A549 (cell line): ENCODE measurements around the gene ZNF831. TPM values are rescaled to one million over a fixed set of nuclear protein-coding genes. Genes with fewer than 3 reads are reported as not detected.

Experiments
- ATAC-seq, 2 experiments: fragments of 200-7000 bp in 1 of 2; fragments of >200 bp in 1 of 2; cut with Nextera tagmentation in 1 of 2; cut with Tn5 transposase in 1 of 2; 3 replicates each; pipeline versions ENCODE4 v1.8.0 to v1.9.1; 2018 to 2020; ENCODE audit warnings: mild to moderate bottlenecking in 1 of 2, moderate library complexity in 1 of 2
- CTCF ChIA-PET: fragments of 300-600 bp; sonication (Branson Sonifier 250); formaldehyde crosslinking; extraction: SDS; loops from one replicate; lab custom pipeline; 2021; ENCODE audit warnings: antibody characterized with exemption, inconsistent platforms; lab: Yijun Ruan, JAX
- POLR2A ChIA-PET: fragments of 350-600 bp; formaldehyde crosslinking; extraction: SDS; loops from one replicate; lab custom pipeline; 2021; ENCODE audit warnings: antibody characterized with exemption, inconsistent platforms; lab: Yijun Ruan, JAX
- DNase-seq, 2 experiments: peaks; one replicate each; pipeline versions ENCODE4 v3.0.0 to v3.0.0-alpha.2; 2011 to 2016; ENCODE audit warnings: low read depth in 1 of 2, low spot score in 1 of 2
- FAIRE-seq: peaks from 2 replicates; lab custom pipeline; 2011; peaks lifted over from hg19 to GRCh38; lab: Jason Lieb, UNC
- H3K27ac ChIP-seq, 2 experiments: fragments of >200 bp; sonication (Bioruptor Twin); formaldehyde crosslinking; 3 replicates each; pipeline ENCODE4 v1.5.1; 2016 to 2017
- H3K4me1 ChIP-seq: fragments of >200 bp; sonication (Bioruptor Twin); formaldehyde crosslinking; 3 replicates; pipeline ENCODE4 v1.6.1; 2016
- H3K4me2 ChIP-seq: fragments of >200 bp; sonication (Bioruptor Twin); formaldehyde crosslinking; 3 replicates; pipeline ENCODE4 v1.6.1; 2016
- H3K4me3 ChIP-seq: fragments of >200 bp; sonication (Bioruptor Twin); formaldehyde crosslinking; 3 replicates; pipeline ENCODE4 v1.5.1; 2016
- H3K9me3 ChIP-seq: fragments of >200 bp; sonication (Bioruptor Twin); formaldehyde crosslinking; 3 replicates; pipeline ENCODE4 v1.6.1; 2016
- CBX2 ChIP-seq: fragments of 200-600 bp; sonication (generic); IDR thresholded peaks from 2 replicates; pipeline ENCODE4 v1.6.1; 2016; ENCODE audit warnings: low read depth, mild to moderate bottlenecking, borderline replicate concordance
- CBX8 ChIP-seq: fragments of 200-600 bp; sonication (generic); IDR thresholded peaks from 2 replicates; pipeline ENCODE4 v1.6.1; 2016
- CEBPB ChIP-seq, 2 experiments: fragments of >200 bp in 1 of 2; sonication (Bioruptor Twin) in 1 of 2; formaldehyde crosslinking in 1 of 2; IDR thresholded peaks; 2 replicates each; pipeline ENCODE4 v1.6.1; 2012 to 2016
- CHD4 ChIP-seq: fragments of 200-600 bp; sonication (generic); IDR thresholded peaks from 2 replicates; pipeline ENCODE4 v1.6.1; 2016; ENCODE audit warnings: antibody characterized with exemption, mild to moderate bottlenecking, borderline replicate concordance
- EHMT2 ChIP-seq: fragments of 200-600 bp; sonication (generic); IDR thresholded peaks from 2 replicates; pipeline ENCODE4 v1.6.1; 2016; ENCODE audit warnings: antibody characterized with exemption, low read depth, mild to moderate bottlenecking, moderate library complexity
- EP300 ChIP-seq, 2 experiments: fragments of >200 bp; sonication (Bioruptor Twin); formaldehyde crosslinking; IDR thresholded peaks; 2 replicates in 1 of 2; 3 replicates in 1 of 2; pipeline ENCODE4 v1.6.1; 2016 to 2017
- FOSB ChIP-seq: fragments of 250-450 bp; sonication (Bioruptor Pico); IDR thresholded peaks from 2 replicates; pipeline ENCODE4 v1.5.0; 2020; ENCODE audit warnings: mild to moderate bottlenecking, moderate library complexity
- FOSL2 ChIP-seq, 2 experiments: fragments of 450-650 bp in 1 of 2; fragments of >200 bp in 1 of 2; sonication (Bioruptor Twin) in 1 of 2; formaldehyde crosslinking; IDR thresholded peaks; 2 replicates each; pipeline versions ENCODE4 v1.5.0 to v1.6.1; 2016 to 2020; ENCODE audit warnings: mild to moderate bottlenecking in 1 of 2, moderate library complexity in 1 of 2
- FOXS1 ChIP-seq: fragments of 250-450 bp; sonication (Bioruptor Pico); IDR thresholded peaks from 2 replicates; pipeline ENCODE4 v1.5.0; 2020; ENCODE audit warnings: mild to moderate bottlenecking, moderate library complexity
- GATA3 ChIP-seq: IDR thresholded peaks from 2 replicates; pipeline ENCODE4 v1.6.1; 2012; ENCODE audit warnings: borderline replicate concordance
- HEYL ChIP-seq: fragments of 250-450 bp; sonication (Bioruptor Pico); IDR thresholded peaks from 2 replicates; pipeline ENCODE4 v1.8.0; 2021; ENCODE audit warnings: mild to moderate bottlenecking, moderate library complexity
- HOXB5 ChIP-seq: fragments of 250-450 bp; sonication (Bioruptor Pico); IDR thresholded peaks from 2 replicates; pipeline ENCODE4 v1.5.0; 2020; ENCODE audit warnings: mild to moderate bottlenecking, moderate library complexity
- JUN ChIP-seq, 2 experiments: fragments of >200 bp; sonication (Bioruptor Twin); formaldehyde crosslinking; IDR thresholded peaks; 2 replicates in 1 of 2; 3 replicates in 1 of 2; pipeline ENCODE4 v1.6.1; 2016 to 2017
- JUNB ChIP-seq: fragments of >200 bp; sonication (Bioruptor Twin); formaldehyde crosslinking; IDR thresholded peaks from 2 replicates; pipeline ENCODE4 v1.6.1; 2016
- KDM5A ChIP-seq: fragments of 200-600 bp; sonication (generic); IDR thresholded peaks from 2 replicates; pipeline ENCODE4 v1.6.1; 2016; ENCODE audit warnings: antibody characterized with exemption, mild to moderate bottlenecking
- MAX ChIP-seq: IDR thresholded peaks from 2 replicates; pipeline ENCODE4 v1.6.1; 2012
- MAZ ChIP-seq: fragments of 150-350 bp; IDR thresholded peaks from 2 replicates; pipeline ENCODE4 v1.6.1; 2014; ENCODE audit warnings: antibody characterized with exemption, low read depth, low read length, borderline replicate concordance
- NFE2L2 ChIP-seq: fragments of 150-350 bp; conservative IDR thresholded peaks from 2 replicates; pipeline ENCODE4 v1.6.1; 2014; ENCODE audit warnings: low read length
- PBX3 ChIP-seq: IDR thresholded peaks from 2 replicates; pipeline ENCODE4 v1.6.1; 2012
- POLR2A ChIP-seq: IDR thresholded peaks from 2 replicates; pipeline ENCODE4 v1.6.1; 2012; ENCODE audit warnings: mild to moderate bottlenecking, low read length
- POLR2AphosphoS2 ChIP-seq: conservative IDR thresholded peaks from 2 replicates; pipeline ENCODE4 v1.6.1; 2012; ENCODE audit warnings: low read length, improper control_type of control experiment, inconsistent platforms
- RARB ChIP-seq: fragments of 250-450 bp; sonication (Bioruptor Pico); IDR thresholded peaks from 2 replicates; pipeline ENCODE4 v1.8.0; 2021; ENCODE audit warnings: mild to moderate bottlenecking, moderate library complexity
- RCOR1 ChIP-seq: fragments of 150-350 bp; IDR thresholded peaks from 2 replicates; pipeline ENCODE4 v1.6.1; 2014; ENCODE audit warnings: antibody characterized with exemption, low read length, low read depth
- RFX5 ChIP-seq: fragments of 450-650 bp; IDR thresholded peaks from 2 replicates; pipeline ENCODE4 v1.7.1; 2014; ENCODE audit warnings: antibody characterized with exemption, mild to moderate bottlenecking, moderate library complexity
- SREBF2 ChIP-seq: fragments of 450-650 bp; IDR thresholded peaks from 2 replicates; pipeline ENCODE4 v1.6.1; 2014; ENCODE audit warnings: mild to moderate bottlenecking, moderate library complexity
- TFCP2L1 ChIP-seq: fragments of 250-450 bp; sonication (Bioruptor Pico); IDR thresholded peaks from 2 replicates; pipeline ENCODE4 v1.5.0; 2021; ENCODE audit warnings: mild to moderate bottlenecking
- TP53 ChIP-seq: fragments of 250-450 bp; sonication (Bioruptor Pico); IDR thresholded peaks from 2 replicates; pipeline ENCODE4 v1.5.0; 2021; ENCODE audit warnings: mild to moderate bottlenecking, moderate library complexity
- USF2 ChIP-seq: fragments of 450-650 bp; IDR thresholded peaks from 2 replicates; pipeline ENCODE4 v1.6.1; 2014; ENCODE audit warnings: antibody characterized with exemption
- ZNF302 ChIP-seq: fragments of 250-450 bp; sonication (Bioruptor Pico); IDR thresholded peaks from 2 replicates; pipeline ENCODE4 v1.9.0; 2021; ENCODE audit warnings: inconsistent platforms, mild to moderate bottlenecking, moderate library complexity
- ZSCAN20 ChIP-seq: fragments of 250-450 bp; sonication (Bioruptor Pico); IDR thresholded peaks from 2 replicates; pipeline ENCODE4 v1.8.0; 2022; ENCODE audit warnings: mild to moderate bottlenecking, moderate library complexity
- WGBS: methylation state at CpG from one replicate; pipeline ENCODE4 v1.1.6; 2017; ENCODE audit errors: missing lambda C conversion rate; 5-methylcytosine and 5-hydroxymethylcytosine counted together
- polyA plus RNA-seq, 4 experiments: library from polyadenylated mRNA; depleted of rRNA in 3 of 4; stranded (reverse); fragments of >200 nt; fragmentation: RNase III in 1 of 4; extraction: RNeasy Plus Mini Kit Qiagen cat#74134 plus additional on column Dnase treatment in 1 of 4; gene quantifications; 2 replicates in 3 of 4; 3 replicates in 1 of 4; pipeline ENCODE4 v1.2.3, GENCODE V29; 2011 to 2017
- TF ChIP-seq, protein P1 (sequence below): fragments of 200-600 bp; sonication (generic); IDR thresholded peaks from 2 replicates; pipeline ENCODE4 v1.6.1; 2016; ENCODE audit warnings: antibody characterized with exemption, mild to moderate bottlenecking, moderate library complexity
- TF ChIP-seq, protein P2 (sequence below): IDR thresholded peaks from 2 replicates; pipeline ENCODE4 v1.6.1; 2012; ENCODE audit warnings: low read depth, borderline replicate concordance

Gene ZNF831
- polyA plus RNA-seq, 2 of the 4 experiments (the other 2 are of a cell fraction): not detected

GRCh38 chr20:59210186-59210585 lies 46.6 kb downstream of the ZNF831 start:
- no peaks in the 10 kb centered on the region for H3K4me1 ChIP-seq
- ChIA-PET POLR2A (no interaction called here), CTCF (no interaction called here)
- DNase-seq: no peak
- H3K9me3 ChIP-seq: no peaks in the 10 kb centered on the region
- no peak overlapping the region for H3K4me2 ChIP-seq
- H3K27ac ChIP-seq: no peak overlapping the region
- WGBS: 26% methylated on average over 7 of the region's 11 CpGs
- FAIRE-seq: no peak
- TF ChIP-seq PBX3 (no peak), NFE2L2 (no peak), RFX5 (no peak), ZSCAN20 (CRISPR knock-in tag) (no peak), JUN (IDR thresholded peaks at IDR 0.05) (no peak), FOSB (CRISPR knock-in tag) (no peak), HOXB5 (CRISPR knock-in tag) (no peak), TFCP2L1 (CRISPR knock-in tag) (no peak), RCOR1 (no peak), CBX2 (no peak), KDM5A (no peak), POLR2A (no peak), CEBPB (IDR thresholded peaks at IDR 0.05) (no peak), RARB (no peak), MAX (no peak), CBX8 (no peak), CHD4 (no peak), JUNB (no peak), HEYL (no peak)
- TF ChIP-seq, protein P1, sequence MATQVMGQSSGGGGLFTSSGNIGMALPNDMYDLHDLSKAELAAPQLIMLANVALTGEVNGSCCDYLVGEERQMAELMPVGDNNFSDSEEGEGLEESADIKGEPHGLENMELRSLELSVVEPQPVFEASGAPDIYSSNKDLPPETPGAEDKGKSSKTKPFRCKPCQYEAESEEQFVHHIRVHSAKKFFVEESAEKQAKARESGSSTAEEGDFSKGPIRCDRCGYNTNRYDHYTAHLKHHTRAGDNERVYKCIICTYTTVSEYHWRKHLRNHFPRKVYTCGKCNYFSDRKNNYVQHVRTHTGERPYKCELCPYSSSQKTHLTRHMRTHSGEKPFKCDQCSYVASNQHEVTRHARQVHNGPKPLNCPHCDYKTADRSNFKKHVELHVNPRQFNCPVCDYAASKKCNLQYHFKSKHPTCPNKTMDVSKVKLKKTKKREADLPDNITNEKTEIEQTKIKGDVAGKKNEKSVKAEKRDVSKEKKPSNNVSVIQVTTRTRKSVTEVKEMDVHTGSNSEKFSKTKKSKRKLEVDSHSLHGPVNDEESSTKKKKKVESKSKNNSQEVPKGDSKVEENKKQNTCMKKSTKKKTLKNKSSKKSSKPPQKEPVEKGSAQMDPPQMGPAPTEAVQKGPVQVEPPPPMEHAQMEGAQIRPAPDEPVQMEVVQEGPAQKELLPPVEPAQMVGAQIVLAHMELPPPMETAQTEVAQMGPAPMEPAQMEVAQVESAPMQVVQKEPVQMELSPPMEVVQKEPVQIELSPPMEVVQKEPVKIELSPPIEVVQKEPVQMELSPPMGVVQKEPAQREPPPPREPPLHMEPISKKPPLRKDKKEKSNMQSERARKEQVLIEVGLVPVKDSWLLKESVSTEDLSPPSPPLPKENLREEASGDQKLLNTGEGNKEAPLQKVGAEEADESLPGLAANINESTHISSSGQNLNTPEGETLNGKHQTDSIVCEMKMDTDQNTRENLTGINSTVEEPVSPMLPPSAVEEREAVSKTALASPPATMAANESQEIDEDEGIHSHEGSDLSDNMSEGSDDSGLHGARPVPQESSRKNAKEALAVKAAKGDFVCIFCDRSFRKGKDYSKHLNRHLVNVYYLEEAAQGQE: no peak
- TF ChIP-seq, all 56 proteins: peak for 0
- no peak for ATAC-seq
- no peak overlapping the region for H3K4me3 ChIP-seq

- Histone ChIP-seq H3K4me3 (no peak overlapping the region), H3K4me1 (no peaks in the 10 kb centered on the region), H3K9me3 (no peaks in the 10 kb centered on the region), H3K4me2 (no peak overlapping the region), H3K27ac (no peak overlapping the region)
- DNase-seq (no peak), ATAC-seq (no peak), FAIRE-seq (no peak)
- CTCF ChIA-PET: interaction anchor here (0.7 to 1.0 kb wide), 3 partner anchors 44 to 350 kb away, joined by 3 to 4 read pairs (median 3); no protein-coding TSS in a partner anchor
- POLR2A ChIA-PET: no interaction called here
- TF ChIP-seq EP300 (IDR thresholded peaks at IDR 0.05) (no peak), CBX8 (no peak)
- 73% methylated on average over 7 of the region's 7 CpGs for WGBS
These were observed 47.7 kb downstream of the ZNF831 start for GRCh38 chr20:59211208-59211765.

- POLR2A ChIA-PET: no interaction called here
- no peak for DNase-seq
- FAIRE-seq: no peak
- Histone ChIP-seq H3K27ac (no peak overlapping the region), H3K4me1 (no peaks in the 10 kb centered on the region), H3K9me3 (no peaks in the 10 kb centered on the region), H3K4me3 (no peak overlapping the region), H3K4me2 (no peak overlapping the region)
- TF ChIP-seq GATA3 (no peak), ZNF302 (no peak), MAZ (no peak), NFE2L2 (no peak), FOSL2 (IDR thresholded peaks at IDR 0.05) (no peak), FOSL2 (CRISPR knock-in tag; IDR thresholded peaks at IDR 0.05) (no peak), TP53 (CRISPR knock-in tag) (no peak), USF2 (no peak), FOXS1 (CRISPR knock-in tag) (no peak), POLR2AphosphoS2 (no peak), EHMT2 (no peak), SREBF2 (no peak)
- TF ChIP-seq, protein P2, sequence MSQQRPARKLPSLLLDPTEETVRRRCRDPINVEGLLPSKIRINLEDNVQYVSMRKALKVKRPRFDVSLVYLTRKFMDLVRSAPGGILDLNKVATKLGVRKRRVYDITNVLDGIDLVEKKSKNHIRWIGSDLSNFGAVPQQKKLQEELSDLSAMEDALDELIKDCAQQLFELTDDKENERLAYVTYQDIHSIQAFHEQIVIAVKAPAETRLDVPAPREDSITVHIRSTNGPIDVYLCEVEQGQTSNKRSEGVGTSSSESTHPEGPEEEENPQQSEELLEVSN: no peak
- no peak for ATAC-seq
- CTCF ChIA-PET: interaction anchor here (0.7 to 2.3 kb wide), 7 partner anchors 8 to 344 kb away, joined by 3 to 7 read pairs (median 4); no protein-coding TSS in a partner anchor
- WGBS: 20% methylated on average over 4 of the region's 4 CpGs
These were observed 50.5 kb downstream of the ZNF831 start for GRCh38 chr20:59214073-59214472.
